Measurements from ENCODE around the gene ZNF469.

GRCh38 chr16:88350922-88351321, 31.8 kb upstream of the ZNF469 start:
- TF ChIP-seq EP300 (IDR thresholded peaks at IDR 0.05) (no peak), POLR2AphosphoS5 (IDR thresholded peaks at IDR 0.05) (no peak), CTCF (IDR thresholded peaks at IDR 0.05) (no peak)

Measured in suprapubic skin (tissue), 4 donors.